GM12878 (cell line): ENCODE results near the gene TOR1A. TPM values are rescaled to one million over a fixed set of nuclear protein-coding genes. Genes with fewer than 3 reads are reported as not detected.

Source experiments
- ATAC-seq: fragments of 200-7000 bp; cut with Tn5 transposase; 3 replicates; pipeline ENCODE4 v1.9.1; 2020; ENCODE audit warnings: mild to moderate bottlenecking, moderate library complexity
- BruUV-seq: library from RNA; stranded (reverse); fragments of 400-500 nt; replicated peaks from 2 replicates; lab custom pipeline; 2021; lab: Mats Ljungman, UMichigan
- CTCF ChIA-PET: fragments of 300-600 bp; sonication (Branson Sonifier 250); formaldehyde crosslinking; extraction: SDS; loops from one replicate; lab custom pipeline; 2021; ENCODE audit warnings: inconsistent platforms; lab: Yijun Ruan, JAX
- POLR2A ChIA-PET: fragments of 350-600 bp; formaldehyde crosslinking; extraction: SDS; loops from one replicate; lab custom pipeline; 2021; ENCODE audit warnings: inconsistent platforms; lab: Charles Lee
- RAD21 ChIA-PET: fragments of 300-600 bp; sonication (Branson Sonifier 250); formaldehyde crosslinking; loops from one replicate; lab custom pipeline; 2023; ENCODE audit warnings: antibody characterized with exemption; ENCODE audit not compliant: unreplicated experiment; lab: Charles Lee
- SMC1A ChIA-PET: fragments of 300-600 bp; sonication (Branson Sonifier 250); formaldehyde crosslinking; loops from one replicate; lab custom pipeline; 2023; ENCODE audit not compliant: unreplicated experiment, uncharacterized antibody; lab: Charles Lee
- DNase-seq: peaks from one replicate; pipeline ENCODE4 v3.0.0-alpha.2; 2011; ENCODE audit warnings: low read depth, low spot score
- FAIRE-seq: peaks from 3 replicates; lab custom pipeline; 2011; peaks lifted over from hg19 to GRCh38; lab: Jason Lieb, UNC
- H2AFZ ChIP-seq: 2 replicates; pipeline ENCODE4 v1.6.0; 2011; ENCODE audit warnings: low read depth, low read length, control low read depth; ENCODE audit not compliant: control insufficient read depth
- H3K27ac ChIP-seq: 2 replicates; pipeline ENCODE4 v1.5.1; 2011; ENCODE audit warnings: control low read depth; ENCODE audit not compliant: control insufficient read depth, insufficient read depth
- H3K27me3 ChIP-seq, 2 experiments: replicated peaks in 1 of 2; 2 replicates each; pipeline versions ENCODE4 v1.6.0 to v1.6.1; 2011; ENCODE audit warnings: low read length in 1 of 2; ENCODE audit not compliant: control insufficient read depth in 2 of 2, insufficient read depth in 2 of 2
- H3K36me3 ChIP-seq, 2 experiments: 2 replicates each; pipeline ENCODE4 v1.5.1; 2011; ENCODE audit warnings: low read length in 1 of 2; ENCODE audit not compliant: control insufficient read depth in 2 of 2, insufficient read depth in 2 of 2
- H3K4me1 ChIP-seq: 2 replicates; pipeline ENCODE4 v1.6.1; 2011; ENCODE audit warnings: mild to moderate bottlenecking, low read length, moderate library complexity, mixed read lengths; ENCODE audit not compliant: control insufficient read depth, insufficient read depth
- H3K4me2 ChIP-seq: 2 replicates; pipeline ENCODE4 v1.6.0; 2011; ENCODE audit warnings: control low read depth; ENCODE audit not compliant: control insufficient read depth, insufficient read depth
- H3K4me3 ChIP-seq: fragments of 200-600 bp; sonication (generic); 2 replicates; pipeline ENCODE4 v1.5.1; 2016
- H3K79me2 ChIP-seq: 2 replicates; pipeline ENCODE4 v1.6.0; 2011; ENCODE audit warnings: low read length; ENCODE audit not compliant: control insufficient read depth, insufficient read depth
- H3K9ac ChIP-seq: 2 replicates; pipeline ENCODE4 v1.8.0; 2011; ENCODE audit warnings: low read length, control low read depth, mixed read lengths; ENCODE audit not compliant: control insufficient read depth, insufficient read depth
- H3K9me3 ChIP-seq: replicated peaks from 3 replicates; pipeline ENCODE4 v1.5.1; 2011; ENCODE audit warnings: mild to moderate bottlenecking, low read length; ENCODE audit not compliant: control insufficient read depth, insufficient read depth
- H4K20me1 ChIP-seq: 2 replicates; pipeline ENCODE4 v1.6.0; 2011; ENCODE audit not compliant: control insufficient read depth, insufficient read depth
- ASH2L ChIP-seq: fragments of 300-600, 200-600 bp; sonication (generic); IDR thresholded peaks from 2 replicates; pipeline ENCODE4 v1.6.1; 2017; ENCODE audit warnings: low read depth, mild to moderate bottlenecking, borderline replicate concordance
- ATF2 ChIP-seq: IDR thresholded peaks from 2 replicates; pipeline ENCODE4 v1.6.1; 2012; ENCODE audit warnings: low read length, inconsistent platforms
- CBX3 ChIP-seq: fragments of 200-600 bp; sonication (generic); IDR thresholded peaks from 2 replicates; pipeline ENCODE4 v1.6.1; 2016; ENCODE audit warnings: low read depth, borderline replicate concordance
- EGR1 ChIP-seq, 2 experiments: IDR thresholded peaks; 1 replicate in 1 of 2; 2 replicates in 1 of 2; pipeline ENCODE4 v1.6.1; 2011 to 2012; ENCODE audit warnings: low read depth in 2 of 2, low read length in 2 of 2, borderline replicate concordance in 1 of 2, mild to moderate bottlenecking in 1 of 2, moderate library complexity in 1 of 2
- NKRF ChIP-seq: fragments of 450-650 bp; conservative IDR thresholded peaks from 2 replicates; pipeline ENCODE4 v1.6.1; 2017; ENCODE audit warnings: mild to moderate bottlenecking, moderate library complexity
- POLR2A ChIP-seq: IDR thresholded peaks from 2 replicates; pipeline ENCODE4 v1.6.1; 2011; ENCODE audit warnings: low read depth, mild to moderate bottlenecking, low read length
- RAD51 ChIP-seq: fragments of 450-650 bp; IDR thresholded peaks from 2 replicates; pipeline ENCODE4 v1.6.1; 2016; ENCODE audit warnings: moderate library complexity, mild to moderate bottlenecking, inconsistent platforms
- SMC3 ChIP-seq: IDR thresholded peaks from 2 replicates; pipeline ENCODE4 v1.6.1; 2011; ENCODE audit warnings: low read length, improper control_type of control experiment, borderline replicate concordance
- TCF7 ChIP-seq: IDR thresholded peaks from 2 replicates; pipeline ENCODE4 v1.6.1; 2014; ENCODE audit warnings: antibody characterized with exemption, borderline replicate concordance
- WGBS: methylation state at CpG from one replicate; pipeline ENCODE4 v1.1.6; 2016; ENCODE audit warnings: low lambda C conversion rate; ENCODE audit not compliant: insufficient replicate concordance, insufficient coverage; ENCODE audit errors: missing lambda C conversion rate; 5-methylcytosine and 5-hydroxymethylcytosine counted together
- in situ Hi-C: fragments of 300-500 bp; cut with MboI; formaldehyde crosslinking; loops from 9 replicates; pipeline ENCODE4 v1.14.3; 2018; ENCODE audit warnings: mixed read lengths
- intact Hi-C: fragments of 100-400 bp; cut with micrococcal nuclease; formaldehyde crosslinking; loops from one replicate; pipeline ENCODE4 v1.14.2; 2022; ENCODE audit not compliant: unreplicated experiment
- polyA plus RNA-seq, 11 experiments: library from polyadenylated mRNA; depleted of rRNA in 4 of 11; unstranded in 6 of 11; stranded (reverse) in 5 of 11; fragments of >200 nt; fragmentation: Nextera tagmentation in 4 of 11; fragmentation: Illumina TruSeq in 1 of 11; extraction: Ambion mirVana in 4 of 11; extraction: Trizol in 1 of 11; gene quantifications; 1 replicate in 1 of 11; 2 replicates in 10 of 11; pipeline versions ENCODE4 v1.2.1 to v1.2.3, GENCODE V29; 2011 to 2016; ENCODE audit warnings: inconsistent platforms in 2 of 11, missing spikeins in 2 of 11, low read depth in 1 of 11
- total RNA-seq, 4 experiments: library from RNA; depleted of rRNA in 3 of 4; stranded (reverse); fragments of >200 nt in 3 of 4; fragmentation: Illumina TruSeq in 1 of 4; extraction: Trizol in 1 of 4; gene quantifications; 2 replicates each; pipeline versions ENCODE4 v1.2.1 to v1.2.3, GENCODE V29; 2013 to 2021

The TOR1A gene
- total and polyA plus RNA-seq, 10 of the 15 experiments (the other 5 are each of a cell fraction or from before 2014, with no cell fraction given), result 3.2 to 60.8 (median 38.6) TPM

GRCh38 chr9:129871046-129871445 lies 47.1 kb upstream of the TOR1A start (continued):
- no peak for TF ChIP-seq ATF2
- no peak for TF ChIP-seq NKRF
- no peak for TF ChIP-seq EGR1 (IDR thresholded peaks at IDR 0.05; ENCODE audit: borderline replicate concordance in 1 of 2, low read depth in 2 of 2, low read length in 2 of 2)
- TF ChIP-seq RAD51, result no peak
- no peak for TF ChIP-seq SMC3
- no peak for TF ChIP-seq TCF7
- TF ChIP-seq ASH2L, result no peak
- TF ChIP-seq, all 136 proteins: peak for 0

- Histone ChIP-seq H4K20me1 (no peaks in the 10 kb centered on the region), H3K79me2 (no peaks in the 10 kb centered on the region), H3K9me3 (no peaks in the 10 kb centered on the region), H3K27me3 (no peaks in the 10 kb centered on the region), H3K4me3 (no peak overlapping the region), H3K4me2 (no peak overlapping the region), H3K9ac (no peak overlapping the region), H3K36me3 (peaks cover 0 to 2% of the 10 kb centered on the region in 2 experiments; a peak in 3 of 4 replicates), H2AFZ (no peak overlapping the region), H3K27ac (no peak overlapping the region), H3K4me1 (peaks cover 5% of the 10 kb centered on the region)
- in situ Hi-C loops, result loop anchor here (10.0 kb wide), 1 partner anchor 375 kb away; no protein-coding TSS in a partner anchor
- DNase-seq, result no peak
- POLR2A ChIA-PET, result no interaction called here
- RAD21 ChIA-PET, result no interaction called here
- FAIRE-seq, result no peak
- CTCF ChIA-PET, result no interaction called here
- ATAC-seq, result no peak
- BruUV-seq, result no TSS peak
- intact Hi-C loops, result no loop called here
- SMC1A ChIA-PET, result interaction anchor here (0.6 kb wide), 1 partner anchor 344 kb away, joined by 3 read pairs; no protein-coding TSS in a partner anchor
- TF ChIP-seq CBX3 (no peak), POLR2A (peak; percentile 31; the same call in 1 of the 2 replicates)
- WGBS, result 86% methylated on average over 21 of the region's 24 CpGs
These were observed 45.9 kb upstream of the TOR1A start for GRCh38 chr9:129869585-129870501.
